Esophagus squamous epithelium (tissue), 5 donors: ENCODE measurements around the gene PRKN. TPM values are rescaled to one million over a fixed set of nuclear protein-coding genes. Genes with fewer than 3 reads are reported as not detected.

Experiments
- DNase-seq: peaks from one replicate; lab custom pipeline; 2025; lab: John Stamatoyannopoulos, UW
- H3K27ac ChIP-seq, 4 donors: fragments of 200-600 bp; sonication (generic); one replicate each; pipeline ENCODE4 v1.5.1; 2016 to 2019; ENCODE audit warnings: mild to moderate bottlenecking in 1 of 4
- H3K27me3 ChIP-seq, 4 donors: fragments of 200-600 bp; sonication (generic); 1 replicate in 3 of 4; 2 replicates in 1 of 4; pipeline versions ENCODE4 v1.5.1 to v1.6.0; 2017 to 2021; ENCODE audit warnings: antibody characterized with exemption in 1 of 4
- H3K36me3 ChIP-seq, 3 donors: fragments of 200-600 bp; sonication (generic); one replicate each; pipeline ENCODE4 v1.5.1; 2016 to 2019
- H3K4me1 ChIP-seq, 3 donors: fragments of 200-600 bp; sonication (generic); one replicate each; pipeline ENCODE4 v1.5.1; 2017 to 2019
- H3K4me3 ChIP-seq, 4 donors: fragments of 200-600 bp; sonication (generic); 1 replicate in 3 of 4; 2 replicates in 1 of 4; pipeline ENCODE4 v1.5.1; 2016 to 2019; ENCODE audit warnings: mild to moderate bottlenecking in 2 of 4, moderate library complexity in 1 of 4
- H3K9me3 ChIP-seq, 3 donors: fragments of 200-600 bp; sonication (generic); one replicate each; pipeline ENCODE4 v1.5.1; 2016 to 2019
- CTCF ChIP-seq, 6 experiments: fragments of 450-650 bp in 4 of 6; fragments of 200-600 bp in 2 of 6; sonication (generic) in 2 of 6; IDR thresholded peaks; one replicate each; pipeline ENCODE4 v1.5.1; 2016 to 2019; ENCODE audit warnings: antibody characterized with exemption in 6 of 6, mild to moderate bottlenecking in 4 of 6, moderate library complexity in 4 of 6
- POLR2A ChIP-seq, 4 donors: fragments of 450-650 bp; IDR thresholded peaks; one replicate each; pipeline ENCODE4 v1.6.1; 2017; ENCODE audit warnings: antibody characterized with exemption in 4 of 4, mild to moderate bottlenecking in 4 of 4, moderate library complexity in 3 of 4
- WGBS, 2 donors: methylation state at CpG; one replicate each; pipeline ENCODE4 v1.1.5; 2018; 5-methylcytosine and 5-hydroxymethylcytosine counted together
- intact Hi-C: fragments of 100-400 bp; cut with DNase I; formaldehyde crosslinking; loops from one replicate; pipeline ENCODE4 v1.15.0; 2022
- total RNA-seq, 4 donors: library from RNA; depleted of rRNA; stranded (reverse); fragments of >200 nt; gene quantifications; one replicate each; pipeline ENCODE4 v1.1.0, GENCODE V29; 2016
- donor health status: DM: yes; HTN: yes; CAD: no.

PRKN gene
- total RNA-seq, 4 donors from 2014 or later, result 0.70 to 5.5 (median 2.2) TPM

DNA sequence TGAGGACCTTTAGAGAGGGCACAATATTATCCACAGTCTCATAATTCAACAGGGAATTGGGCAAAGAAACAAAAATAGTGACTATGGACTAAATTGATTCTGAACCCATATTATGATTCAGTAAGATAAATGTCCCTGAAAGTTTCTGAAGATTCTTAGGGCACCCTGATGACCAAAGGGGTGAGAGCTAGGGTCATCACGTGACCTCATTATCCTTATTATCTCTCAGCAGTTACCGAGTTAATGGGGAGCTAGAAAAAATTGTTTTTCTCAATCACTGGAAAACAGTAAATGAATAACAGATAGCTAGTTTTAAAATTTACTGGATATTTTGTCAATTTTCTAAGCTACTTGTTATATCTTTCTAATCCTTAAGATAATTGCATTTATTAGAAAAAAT is 639.5 kb downstream of the PRKN start:
- no peak overlapping the region for H3K4me3 ChIP-seq
- H3K36me3 ChIP-seq, result no peaks in the 10 kb centered on the region
- no peaks in the 10 kb centered on the region for H3K4me1 ChIP-seq
- WGBS, 2 donors, result 87 to 94% methylated on average over 2 of the region's 2 CpGs
- H3K9me3 ChIP-seq, result no peaks in the 10 kb centered on the region
- intact Hi-C loops, result no loop called here
- H3K27ac ChIP-seq, result no peak overlapping the region
- no peak for DNase-seq
- TF ChIP-seq CTCF (IDR thresholded peaks at IDR 0.05) (no peak), POLR2A (IDR thresholded peaks at IDR 0.05) (no peak)
- H3K27me3 ChIP-seq, result no peaks in the 10 kb centered on the region

- TF ChIP-seq CTCF (IDR thresholded peaks at IDR 0.05), result no peak
- TF ChIP-seq POLR2A (IDR thresholded peaks at IDR 0.05), result no peak
- 62 to 93% methylated on average over 1 of the region's 1 CpG for WGBS, 2 donors
Observed at GRCh38 chr6:162085561-162085960, 642.0 kb downstream of the PRKN start.

DNA sequence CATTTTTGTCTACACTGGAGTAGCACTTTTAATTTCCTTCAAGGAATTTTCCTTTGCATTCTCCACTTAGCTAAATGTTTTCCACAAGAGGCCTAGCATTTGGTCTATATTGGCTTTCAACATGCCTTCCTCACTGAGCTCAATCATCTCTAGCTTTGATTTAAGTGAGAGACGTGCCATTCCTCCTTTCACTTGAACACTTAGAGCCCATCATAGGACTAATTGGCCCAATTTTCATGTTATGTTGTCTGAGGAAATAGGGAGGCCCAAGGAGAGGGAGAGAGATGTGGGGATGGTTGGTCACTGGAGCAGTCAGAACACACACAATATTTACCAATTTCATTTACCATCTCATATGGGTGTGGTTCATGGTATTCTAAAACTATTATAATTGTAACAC is 645.0 kb downstream of the PRKN start:
- TF ChIP-seq CTCF (IDR thresholded peaks at IDR 0.05) (no peak), POLR2A (IDR thresholded peaks at IDR 0.05) (no peak)
- Histone ChIP-seq H3K36me3 (no peaks in the 10 kb centered on the region), H3K4me3 (no peak overlapping the region), H3K27me3 (no peaks in the 10 kb centered on the region), H3K9me3 (no peaks in the 10 kb centered on the region), H3K27ac (no peak overlapping the region), H3K4me1 (no peaks in the 10 kb centered on the region)
- DNase-seq, result no peak
- intact Hi-C loops, result no loop called here
- 89 to 92% methylated on average over 1 of the region's 1 CpG for WGBS, 2 donors

More at GRCh38 chr6:162085561-162085960, 642.0 kb downstream of the PRKN start:
- Histone ChIP-seq H3K9me3 (no peaks in the 10 kb centered on the region), H3K27me3 (no peaks in the 10 kb centered on the region), H3K4me1 (no peaks in the 10 kb centered on the region), H3K4me3 (no peak overlapping the region), H3K36me3 (no peaks in the 10 kb centered on the region), H3K27ac (no peak overlapping the region)
- intact Hi-C loops, result no loop called here
- DNase-seq, result no peak

- intact Hi-C loops, result no loop called here
- Histone ChIP-seq H3K9me3 (no peaks in the 10 kb centered on the region), H3K4me1 (no peaks in the 10 kb centered on the region), H3K27ac (no peak overlapping the region), H3K27me3 (no peaks in the 10 kb centered on the region), H3K4me3 (no peak overlapping the region), H3K36me3 (no peaks in the 10 kb centered on the region)
- WGBS, 2 donors, result 48 to 57% methylated on average over 4 of the region's 4 CpGs
- TF ChIP-seq CTCF (IDR thresholded peaks at IDR 0.05) (no peak), POLR2A (IDR thresholded peaks at IDR 0.05) (no peak)
- DNase-seq, result no peak
Observed at GRCh38 chr6:162078667-162079066, 648.9 kb downstream of the PRKN start.

GRCh38 chr6:162078126-162078525 is 649.4 kb downstream of the PRKN start:
- no peak overlapping the region for H3K27ac ChIP-seq
- no peak overlapping the region for H3K4me3 ChIP-seq
- H3K36me3 ChIP-seq, result no peaks in the 10 kb centered on the region
- no peak for TF ChIP-seq CTCF (IDR thresholded peaks at IDR 0.05)
- TF ChIP-seq POLR2A (IDR thresholded peaks at IDR 0.05), result no peak
- no peaks in the 10 kb centered on the region for H3K4me1 ChIP-seq
- no peaks in the 10 kb centered on the region for H3K27me3 ChIP-seq
- intact Hi-C loops, result no loop called here
- no peak for DNase-seq
- WGBS, 2 donors, result 30 to 40% methylated on average over 3 of the region's 3 CpGs
- H3K9me3 ChIP-seq, result no peaks in the 10 kb centered on the region
